WTC11 (cell line): ENCODE data around the gene ZSCAN4.

Experiments used
- KAT7 ChIP-seq: sonication (generic); formaldehyde crosslinking; IDR thresholded peaks from 2 replicates; pipeline ENCODE4 v1.8.1; 2023; ENCODE audit warnings: missing genetic modification reagents, mild to moderate bottlenecking, borderline replicate concordance
- ZNF232 ChIP-seq: sonication (generic); formaldehyde crosslinking; IDR thresholded peaks from 2 replicates; pipeline ENCODE4 v1.8.0; 2022; ENCODE audit warnings: mild to moderate bottlenecking, missing genetic modification reagents
- TF ChIP-seq, protein P1 (sequence below): fragments of 200-600 bp; IDR thresholded peaks from 2 replicates; pipeline ENCODE4 v1.8.0; 2022; ENCODE audit warnings: antibody characterized with exemption

DNA sequence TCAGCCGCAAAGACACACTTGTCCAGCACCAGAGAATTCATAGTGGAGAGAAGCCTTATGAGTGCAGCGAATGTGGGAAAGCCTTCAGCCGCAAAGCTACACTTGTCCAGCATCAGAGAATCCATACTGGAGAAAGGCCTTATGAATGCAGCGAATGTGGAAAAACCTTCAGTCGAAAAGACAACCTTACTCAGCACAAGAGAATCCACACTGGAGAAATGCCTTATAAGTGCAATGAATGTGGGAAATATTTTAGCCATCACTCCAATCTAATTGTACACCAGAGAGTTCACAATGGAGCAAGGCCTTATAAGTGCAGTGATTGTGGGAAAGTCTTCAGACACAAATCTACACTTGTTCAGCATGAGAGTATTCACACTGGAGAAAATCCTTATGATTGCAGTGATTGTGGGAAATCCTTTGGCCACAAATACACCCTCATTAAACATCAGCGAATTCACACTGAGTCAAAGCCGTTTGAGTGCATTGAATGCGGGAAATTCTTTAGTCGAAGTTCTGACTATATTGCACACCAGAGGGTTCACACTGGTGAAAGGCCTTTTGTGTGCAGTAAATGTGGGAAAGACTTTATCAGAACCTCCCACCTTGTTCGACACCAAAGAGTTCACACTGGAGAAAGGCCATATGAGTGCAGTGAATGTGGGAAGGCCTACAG is 47.9 kb upstream of the ZSCAN4 start:
- TF ChIP-seq, protein P1, sequence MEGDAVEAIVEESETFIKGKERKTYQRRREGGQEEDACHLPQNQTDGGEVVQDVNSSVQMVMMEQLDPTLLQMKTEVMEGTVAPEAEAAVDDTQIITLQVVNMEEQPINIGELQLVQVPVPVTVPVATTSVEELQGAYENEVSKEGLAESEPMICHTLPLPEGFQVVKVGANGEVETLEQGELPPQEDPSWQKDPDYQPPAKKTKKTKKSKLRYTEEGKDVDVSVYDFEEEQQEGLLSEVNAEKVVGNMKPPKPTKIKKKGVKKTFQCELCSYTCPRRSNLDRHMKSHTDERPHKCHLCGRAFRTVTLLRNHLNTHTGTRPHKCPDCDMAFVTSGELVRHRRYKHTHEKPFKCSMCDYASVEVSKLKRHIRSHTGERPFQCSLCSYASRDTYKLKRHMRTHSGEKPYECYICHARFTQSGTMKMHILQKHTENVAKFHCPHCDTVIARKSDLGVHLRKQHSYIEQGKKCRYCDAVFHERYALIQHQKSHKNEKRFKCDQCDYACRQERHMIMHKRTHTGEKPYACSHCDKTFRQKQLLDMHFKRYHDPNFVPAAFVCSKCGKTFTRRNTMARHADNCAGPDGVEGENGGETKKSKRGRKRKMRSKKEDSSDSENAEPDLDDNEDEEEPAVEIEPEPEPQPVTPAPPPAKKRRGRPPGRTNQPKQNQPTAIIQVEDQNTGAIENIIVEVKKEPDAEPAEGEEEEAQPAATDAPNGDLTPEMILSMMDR: no peak
- TF ChIP-seq KAT7 (CRISPR knock-in tag) (no peak), ZNF232 (CRISPR knock-in tag) (no peak)
